WTC11 (cell line): ENCODE results near the gene LAP3. TPM values are rescaled to one million over a fixed set of nuclear protein-coding genes. Genes with fewer than 3 reads are reported as not detected.

ENCODE experiments used
- ATAC-seq: fragments of 200-7000 bp; cut with Tn5 transposase; 2 replicates; pipeline ENCODE4 v1.10.0; 2021; ENCODE audit warnings: mild to moderate bottlenecking, moderate library complexity
- CTCF ChIA-PET: fragments of 300-600 bp; sonication (Branson Sonifier 250); formaldehyde crosslinking; loops from one replicate; lab custom pipeline; 2021; ENCODE audit warnings: antibody characterized with exemption; lab: Charles Lee
- POLR2A ChIA-PET: fragments of 350-600 bp; sonication (Branson Sonifier 250); formaldehyde crosslinking; loops from one replicate; lab custom pipeline; 2021; ENCODE audit warnings: antibody characterized with exemption; lab: Charles Lee
- DNase-seq: peaks from one replicate; pipeline ENCODE4 v3.0.0; 2021; ENCODE audit warnings: low spot score
- H3K27ac Mint-ChIP-seq: 2 replicates; pipeline ENCODE4 v1.8.0; 2021; ENCODE audit warnings: mixed read lengths
- H3K27me3 Mint-ChIP-seq: 2 replicates; pipeline ENCODE4 v1.8.0; 2021; ENCODE audit warnings: low read depth, mild to moderate bottlenecking, moderate library complexity, mixed read lengths
- H3K36me3 Mint-ChIP-seq: 2 replicates; pipeline ENCODE4 v1.8.0; 2021; ENCODE audit warnings: mixed read lengths
- H3K4me1 Mint-ChIP-seq: 2 replicates; pipeline ENCODE4 v1.8.0; 2022; ENCODE audit warnings: mixed read lengths
- H3K4me3 Mint-ChIP-seq: 2 replicates; pipeline ENCODE4 v1.8.0; 2021; ENCODE audit warnings: mild to moderate bottlenecking, moderate library complexity, mixed read lengths
- H3K9me3 Mint-ChIP-seq: 2 replicates; pipeline ENCODE4 v1.8.0; 2021; ENCODE audit warnings: mixed read lengths
- ATF2 ChIP-seq: sonication (generic); formaldehyde crosslinking; IDR thresholded peaks from 2 replicates; pipeline ENCODE4 v1.8.1; 2022; ENCODE audit warnings: low read depth, missing genetic modification reagents, borderline replicate concordance
- E2F5 ChIP-seq: sonication (generic); formaldehyde crosslinking; IDR thresholded peaks from 2 replicates; pipeline ENCODE4 v1.8.1; 2022; ENCODE audit warnings: mild to moderate bottlenecking, moderate library complexity, missing genetic modification reagents
- ESRRA ChIP-seq: sonication (generic); formaldehyde crosslinking; IDR thresholded peaks from 2 replicates; pipeline ENCODE4 v1.8.1; 2022; ENCODE audit warnings: mild to moderate bottlenecking, missing genetic modification reagents, borderline replicate concordance
- GRHL2 ChIP-seq: fragments of 250-450 bp; sonication (Bioruptor Pico); IDR thresholded peaks from 2 replicates; pipeline ENCODE4 v1.8.0; 2022; ENCODE audit warnings: mild to moderate bottlenecking, moderate library complexity; ENCODE audit not compliant: insufficient replicate concordance, severe bottlenecking
- IRF2 ChIP-seq: sonication (generic); formaldehyde crosslinking; IDR thresholded peaks from 2 replicates; pipeline ENCODE4 v1.8.0; 2022; ENCODE audit warnings: low read depth, missing genetic modification reagents, borderline replicate concordance
- MAX ChIP-seq: sonication (generic); formaldehyde crosslinking; IDR thresholded peaks from 2 replicates; pipeline ENCODE4 v1.8.0; 2022; ENCODE audit warnings: mild to moderate bottlenecking, missing genetic modification reagents
- MXD4 ChIP-seq: fragments of 250-450 bp; sonication (Bioruptor Pico); IDR thresholded peaks from 2 replicates; pipeline ENCODE4 v1.8.0; 2021; ENCODE audit warnings: mild to moderate bottlenecking, moderate library complexity, borderline replicate concordance
- NR3C1 ChIP-seq: sonication (generic); formaldehyde crosslinking; conservative IDR thresholded peaks from 2 replicates; pipeline ENCODE4 v1.8.1; 2023; ENCODE audit warnings: low read depth, mild to moderate bottlenecking, missing genetic modification reagents
- TEAD4 ChIP-seq: sonication (generic); formaldehyde crosslinking; IDR thresholded peaks from 2 replicates; pipeline ENCODE4 v1.8.0; 2022; ENCODE audit warnings: mild to moderate bottlenecking, missing genetic modification reagents
- ZMAT4 ChIP-seq: fragments of 250-450 bp; sonication (Bioruptor Pico); IDR thresholded peaks from 2 replicates; pipeline ENCODE4 v1.9.0; 2021; ENCODE audit warnings: mild to moderate bottlenecking
- ZNF138 ChIP-seq: sonication (generic); formaldehyde crosslinking; conservative IDR thresholded peaks from 2 replicates; pipeline ENCODE4 v1.8.1; 2022; ENCODE audit warnings: mild to moderate bottlenecking, moderate library complexity, missing genetic modification reagents
- ZNF317 ChIP-seq: sonication (generic); formaldehyde crosslinking; IDR thresholded peaks from 2 replicates; pipeline ENCODE4 v1.8.1; 2023; ENCODE audit warnings: low read depth, mild to moderate bottlenecking, moderate library complexity, missing genetic modification reagents, borderline replicate concordance
- ZNF396 ChIP-seq: fragments of 250-450 bp; sonication (Bioruptor Pico); IDR thresholded peaks from 2 replicates; pipeline ENCODE4 v1.8.0; 2021; ENCODE audit warnings: mild to moderate bottlenecking, moderate library complexity, borderline replicate concordance
- ZNF416 ChIP-seq: fragments of 250-450 bp; sonication (Bioruptor Pico); IDR thresholded peaks from 2 replicates; pipeline ENCODE4 v1.9.0; 2021; ENCODE audit warnings: mild to moderate bottlenecking, inconsistent platforms
- ZNF423 ChIP-seq: fragments of 250-450 bp; sonication (Bioruptor Pico); IDR thresholded peaks from 2 replicates; pipeline ENCODE4 v2.1.2; 2022; ENCODE audit warnings: mild to moderate bottlenecking, moderate library complexity
- ZNF532 ChIP-seq: fragments of 250-450 bp; sonication (Bioruptor Pico); IDR thresholded peaks from 2 replicates; pipeline ENCODE4 v1.9.0; 2021; ENCODE audit warnings: mild to moderate bottlenecking, borderline replicate concordance
- ZSCAN18 ChIP-seq: fragments of 250-450 bp; sonication (Bioruptor Pico); IDR thresholded peaks from 2 replicates; pipeline ENCODE4 v2.1.2; 2022; ENCODE audit warnings: mild to moderate bottlenecking, moderate library complexity
- total RNA-seq: library from RNA; stranded (reverse); gene quantifications from 3 replicates; pipeline ENCODE4 v1.2.3, GENCODE V29; 2021

The LAP3 gene
- total RNA-seq, 1 experiment from 2014 or later, result 52.7 TPM

- TF ChIP-seq ATF2 (CRISPR knock-in tag) (no peak), ZNF416 (CRISPR knock-in tag) (no peak), ZNF138 (CRISPR knock-in tag) (no peak), MAX (CRISPR knock-in tag) (no peak), GRHL2 (CRISPR knock-in tag) (no peak), MXD4 (CRISPR knock-in tag) (no peak), ZNF396 (no peak), IRF2 (CRISPR knock-in tag) (no peak), E2F5 (CRISPR knock-in tag) (no peak), ZNF532 (CRISPR knock-in tag) (no peak), TEAD4 (CRISPR knock-in tag) (no peak), ZSCAN18 (CRISPR knock-in tag) (no peak), ZNF423 (CRISPR knock-in tag) (no peak), ZMAT4 (CRISPR knock-in tag) (no peak), ESRRA (no peak)
Observed at GRCh38 chr4:17589355-17589754, 12.4 kb downstream of the LAP3 start (continued).

GRCh38 chr4:17595471-17596005 is 18.5 kb downstream of the LAP3 start:
- ChIA-PET POLR2A (no interaction called here), CTCF (no interaction called here)
- Mint-ChIP-seq H3K36me3 (peaks cover 36% of the 10 kb centered on the region), H3K4me1 (no peaks in the 10 kb centered on the region), H3K27me3 (no peaks in the 10 kb centered on the region), H3K4me3 (no peak overlapping the region), H3K27ac (no peak overlapping the region), H3K9me3 (no peaks in the 10 kb centered on the region)
- no peak for DNase-seq
- no peak for TF ChIP-seq ZNF317 (CRISPR knock-in tag)
- TF ChIP-seq NR3C1, result no peak
- ATAC-seq, result no peak
